DMS114 treated with DMSO at 0.1 percent for 48 hours (cell line): ENCODE measurements around the gene TRIM23.
"Not testable (repeated sequence)": the region's sequence is repeated elsewhere in the genome, so short reads cannot be mapped to it uniquely, and the experiment has no call there.

ENCODE experiments used
- DNase-seq: peaks from one replicate; lab custom pipeline; 2025; ENCODE audit not compliant: unreplicated experiment; lab: John Stamatoyannopoulos, UW

Gene TRIM23

GRCh38 chr5:65624025-65624570 is at the start of gene TRIM23:
TSS of gene TRIM23 (minus strand) at chr5:65624333. CDS start at chr5:65624274, 59 bp downstream.
- peak; percentile 93 for DNase-seq

- DNase-seq: no peak
These were observed 48.7 kb upstream of the TRIM23 start for GRCh38 chr5:65672796-65673195.

GRCh38 chr5:65668696-65669095 is 44.6 kb upstream of the TRIM23 start:
- DNase-seq: no peak

GRCh38 chr5:65663804-65664521 is 39.8 kb upstream of the TRIM23 start:
- DNase-seq: no peak

GRCh38 chr5:65654713-65655112 is 30.6 kb upstream of the TRIM23 start:
- DNase-seq: no peak

GRCh38 chr5:65651144-65651543 is 27.0 kb upstream of the TRIM23 start:
- DNase-seq: no peak

- no peak for DNase-seq
These were observed 23.8 kb upstream of the TRIM23 start for GRCh38 chr5:65647941-65648340.

GRCh38 chr5:65646938-65647337 is 22.8 kb upstream of the TRIM23 start:
- DNase-seq: no peak

GRCh38 chr5:65640240-65640639 is 16.1 kb upstream of the TRIM23 start:
- no peak for DNase-seq

GRCh38 chr5:65630981-65631380 is 6.8 kb upstream of the TRIM23 start:
- no peak for DNase-seq

- peak; percentile 47 for DNase-seq
These were observed 1.6 kb upstream of the TRIM23 start for GRCh38 chr5:65625743-65626142.

GRCh38 chr5:65624571-65625555 is 730 bp upstream of the TRIM23 start, which contains the start of the genes SHLD3 and TRAPPC13:
TSS of gene SHLD3 (plus strand) at chr5:65625027. CDS start at chr5:65629588, 4,561 bp downstream.
TSS of gene TRAPPC13 (plus strand) at chr5:65625027. CDS start at chr5:65625061, 34 bp downstream.
- DNase-seq: peak; percentile 93

- no peak for DNase-seq
These were observed 651 bp downstream of the TRIM23 start for GRCh38 chr5:65623482-65623881.

GRCh38 chr5:65621961-65622360 is 2.2 kb downstream of the TRIM23 start:
- not testable (repeated sequence) for DNase-seq

- DNase-seq: no peak
These were observed 4.1 kb downstream of the TRIM23 start for GRCh38 chr5:65620021-65620420.

GRCh38 chr5:65612298-65612907 is 11.7 kb downstream of the TRIM23 start:
- DNase-seq: no peak

- no peak for DNase-seq
These were observed 12.6 kb downstream of the TRIM23 start for GRCh38 chr5:65611524-65611923.

- DNase-seq: not testable (repeated sequence)
These were observed 22.4 kb downstream of the TRIM23 start for GRCh38 chr5:65601761-65602160.

GRCh38 chr5:65588694-65589093 is 35.4 kb downstream of the TRIM23 start:
- no peak for DNase-seq

GRCh38 chr5:65577141-65577540 is 47.0 kb downstream of the TRIM23 start:
- DNase-seq: no peak
